Psoas muscle (tissue), 8 donors: ENCODE results near the gene LUC7L2. TPM values are rescaled to one million over a fixed set of nuclear protein-coding genes. Genes with fewer than 3 reads are reported as not detected.

ENCODE experiments used
- ATAC-seq, 4 donors: fragments of 200-7000 bp; cut with Tn5 transposase; one replicate each; pipeline ENCODE4 v1.9.1; 2020; ENCODE audit warnings: moderate library complexity in 3 of 4, mild to moderate bottlenecking in 2 of 4
- DNase-seq, 2 donors: peaks; one replicate each; pipeline ENCODE4 v3.0.0-alpha.2; 2020
- H3K27ac ChIP-seq: fragments of 200-600 bp; one replicate; pipeline ENCODE4 v1.8.0; 2022
- H3K27me3 ChIP-seq, 3 donors: fragments of 200-600 bp in 1 of 3; one replicate each; pipeline versions ENCODE4 v1.6.1 to v1.8.0; 2013 to 2022; ENCODE audit warnings: low read length in 2 of 3, mild to moderate bottlenecking in 2 of 3, moderate library complexity in 1 of 3; ENCODE audit not compliant: insufficient read depth in 3 of 3
- H3K36me3 ChIP-seq, 2 donors: fragments of 200-600 bp in 1 of 2; one replicate each; pipeline versions ENCODE4 v1.6.1 to v1.8.0; 2013 to 2022; ENCODE audit warnings: low read depth in 1 of 2, mild to moderate bottlenecking in 1 of 2, moderate library complexity in 1 of 2; ENCODE audit not compliant: insufficient read depth in 1 of 2
- H3K4me1 ChIP-seq: fragments of 200-600 bp; one replicate; pipeline ENCODE4 v1.8.0; 2022
- H3K4me3 ChIP-seq: fragments of 200-600 bp; one replicate; pipeline ENCODE4 v1.8.0; 2022; ENCODE audit warnings: mild to moderate bottlenecking
- H3K9me3 ChIP-seq: fragments of 200-600 bp; one replicate; pipeline ENCODE4 v1.8.0; 2022
- WGBS, 3 donors: extraction: QIAGEN DNeasy Blood & Tissue Kit; methylation state at CpG; one replicate each; pipeline versions ENCODE4 v1.1.6 to v1.1.7; 2013; 5-methylcytosine and 5-hydroxymethylcytosine counted together
- intact Hi-C, 2 donors: fragments of 100-400 bp; cut with DNase I; formaldehyde crosslinking; loops; one replicate each; pipeline versions ENCODE4 v1.11.0 to v1.14.2; 2022
- polyA plus RNA-seq, 3 donors: library from polyadenylated mRNA; stranded (reverse); fragments of 200-250 nt; gene quantifications; one replicate each; pipeline ENCODE4 v1.2.3, GENCODE V29; 2013
- total RNA-seq, 4 donors: library from RNA; stranded (reverse); fragmentation: NEBNext Ultra II Directional in 2 of 4; extraction: Animal tissue kit (Norgen Biotek cat#: 25700) in 2 of 4; gene quantifications; one replicate each; pipeline versions ENCODE4 v1.2.1 to v1.2.4, GENCODE V29; 2021 to 2023
- TF ChIP-seq, protein P1 (sequence below): fragments of 200-600 bp; IDR thresholded peaks from one replicate; pipeline ENCODE4 v1.8.0; 2022; ENCODE audit warnings: antibody characterized with exemption
- donor health status: healthy with polysubstance abuse.
- donor health status: DM: no; HTN: no; CAD: no; lungs with moderate emphysema.
- donor health status: Bipolar disorder and iron deficiency.
- donor health status: healthy.
- donor health status: DM: yes; HTN: yes; CAD: no.
- donor health status: DM: no; HTN: no; CAD: no.
- donor health status: DM: no; HTN: no; CAD: no.
- donor health status: DM: yes; HTN: yes; CAD: no.

The LUC7L2 gene
- total and polyA plus RNA-seq, 7 donors = 41.6 to 82.3 (median 47.8) TPM

DNA sequence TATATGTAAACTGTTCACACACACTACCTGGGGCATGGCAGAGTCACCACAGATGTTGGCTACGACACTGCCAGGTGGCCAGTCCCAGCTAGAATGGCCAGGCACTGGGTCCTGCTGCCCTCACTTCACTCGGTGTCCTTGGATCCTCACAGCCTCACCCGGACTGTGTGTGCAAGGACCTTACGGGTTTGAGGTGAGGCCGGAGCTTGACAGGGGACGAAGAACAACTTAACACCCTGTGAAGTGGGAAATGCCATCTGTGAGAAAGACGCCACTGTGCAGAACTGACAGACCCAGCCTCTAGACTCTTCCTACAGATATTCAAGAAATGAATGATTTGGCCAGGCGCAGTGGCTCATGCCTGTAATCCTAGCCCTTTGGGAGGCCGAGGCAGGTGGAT is 77.1 kb downstream of the LUC7L2 start:
- intact Hi-C loops = no loop called here
- H3K36me3 ChIP-seq = no peaks in the 10 kb centered on the region
- H3K27me3 ChIP-seq = no peaks in the 10 kb centered on the region
- H3K27ac ChIP-seq = no peak overlapping the region
- 95 to 97% (median 95%) methylated on average over 9 of the region's 9 CpGs for WGBS, 3 donors
- TF ChIP-seq, protein P1, sequence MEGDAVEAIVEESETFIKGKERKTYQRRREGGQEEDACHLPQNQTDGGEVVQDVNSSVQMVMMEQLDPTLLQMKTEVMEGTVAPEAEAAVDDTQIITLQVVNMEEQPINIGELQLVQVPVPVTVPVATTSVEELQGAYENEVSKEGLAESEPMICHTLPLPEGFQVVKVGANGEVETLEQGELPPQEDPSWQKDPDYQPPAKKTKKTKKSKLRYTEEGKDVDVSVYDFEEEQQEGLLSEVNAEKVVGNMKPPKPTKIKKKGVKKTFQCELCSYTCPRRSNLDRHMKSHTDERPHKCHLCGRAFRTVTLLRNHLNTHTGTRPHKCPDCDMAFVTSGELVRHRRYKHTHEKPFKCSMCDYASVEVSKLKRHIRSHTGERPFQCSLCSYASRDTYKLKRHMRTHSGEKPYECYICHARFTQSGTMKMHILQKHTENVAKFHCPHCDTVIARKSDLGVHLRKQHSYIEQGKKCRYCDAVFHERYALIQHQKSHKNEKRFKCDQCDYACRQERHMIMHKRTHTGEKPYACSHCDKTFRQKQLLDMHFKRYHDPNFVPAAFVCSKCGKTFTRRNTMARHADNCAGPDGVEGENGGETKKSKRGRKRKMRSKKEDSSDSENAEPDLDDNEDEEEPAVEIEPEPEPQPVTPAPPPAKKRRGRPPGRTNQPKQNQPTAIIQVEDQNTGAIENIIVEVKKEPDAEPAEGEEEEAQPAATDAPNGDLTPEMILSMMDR = no peak
- ATAC-seq (no peak), DNase-seq (no peak)
- H3K9me3 ChIP-seq = no peaks in the 10 kb centered on the region
- peaks cover 14% of the 10 kb centered on the region for H3K4me1 ChIP-seq
- H3K4me3 ChIP-seq = no peak overlapping the region

DNA sequence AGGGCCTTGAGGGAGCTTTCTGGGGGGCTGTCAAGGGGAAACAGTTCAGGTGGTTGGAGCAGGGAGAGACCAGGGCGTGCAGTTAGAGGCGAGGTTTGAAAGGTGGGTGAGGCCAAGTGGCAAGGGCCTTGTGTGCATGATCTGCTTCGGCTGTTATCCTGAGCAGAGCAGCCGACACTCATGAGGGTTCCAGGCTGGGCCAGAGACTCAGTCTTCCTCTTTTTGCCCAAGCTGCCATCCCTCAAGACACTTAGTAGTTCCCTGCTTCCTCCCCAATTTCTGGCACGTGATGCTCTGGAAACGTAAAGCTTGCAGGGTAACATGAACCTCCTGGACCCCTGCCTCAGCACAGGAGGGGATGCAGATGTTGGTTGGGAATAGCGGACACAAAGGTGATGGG is 79.7 kb downstream of the LUC7L2 start:
- Histone ChIP-seq H3K9me3 (no peaks in the 10 kb centered on the region), H3K27me3 (no peaks in the 10 kb centered on the region), H3K36me3 (no peaks in the 10 kb centered on the region), H3K4me1 (peaks cover 3% of the 10 kb centered on the region), H3K27ac (no peak overlapping the region), H3K4me3 (no peak overlapping the region)
- no peak for DNase-seq
- ATAC-seq = no peak
- intact Hi-C loops = no loop called here
- 73 to 80% (median 73%) methylated on average over 7 of the region's 7 CpGs for WGBS, 3 donors
- TF ChIP-seq, protein P1 = no peak

DNA sequence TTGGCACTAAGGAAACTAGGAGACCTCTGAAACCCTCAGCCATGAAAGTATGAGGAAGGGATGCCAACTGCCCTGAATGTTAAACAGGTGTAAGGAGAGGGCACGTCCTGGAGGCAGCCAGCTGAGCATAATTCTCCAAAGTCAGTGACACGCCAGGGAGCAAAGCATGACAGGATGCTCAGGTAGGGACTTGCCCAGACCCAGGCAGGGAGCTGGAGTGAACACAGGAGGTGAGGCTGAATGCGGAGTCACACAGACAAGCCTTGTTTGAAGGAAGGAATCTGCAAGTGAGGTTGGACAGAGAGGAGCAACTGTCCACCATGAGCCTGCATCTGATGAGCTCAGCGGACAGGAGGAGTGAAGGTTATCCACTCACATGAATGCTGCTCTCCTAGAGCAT is 82.3 kb downstream of the LUC7L2 start:
- H3K4me3 ChIP-seq = no peak overlapping the region
- no peaks in the 10 kb centered on the region for H3K27me3 ChIP-seq
- WGBS, 3 donors = 64 to 69% (median 66%) methylated on average over 4 of the region's 4 CpGs
- no peak overlapping the region for H3K27ac ChIP-seq
- ATAC-seq (no peak), DNase-seq (no peak)
- TF ChIP-seq, protein P1 = no peak
- H3K4me1 ChIP-seq = no peaks in the 10 kb centered on the region
- intact Hi-C loops = no loop called here
- no peaks in the 10 kb centered on the region for H3K36me3 ChIP-seq
- H3K9me3 ChIP-seq = no peaks in the 10 kb centered on the region

DNA sequence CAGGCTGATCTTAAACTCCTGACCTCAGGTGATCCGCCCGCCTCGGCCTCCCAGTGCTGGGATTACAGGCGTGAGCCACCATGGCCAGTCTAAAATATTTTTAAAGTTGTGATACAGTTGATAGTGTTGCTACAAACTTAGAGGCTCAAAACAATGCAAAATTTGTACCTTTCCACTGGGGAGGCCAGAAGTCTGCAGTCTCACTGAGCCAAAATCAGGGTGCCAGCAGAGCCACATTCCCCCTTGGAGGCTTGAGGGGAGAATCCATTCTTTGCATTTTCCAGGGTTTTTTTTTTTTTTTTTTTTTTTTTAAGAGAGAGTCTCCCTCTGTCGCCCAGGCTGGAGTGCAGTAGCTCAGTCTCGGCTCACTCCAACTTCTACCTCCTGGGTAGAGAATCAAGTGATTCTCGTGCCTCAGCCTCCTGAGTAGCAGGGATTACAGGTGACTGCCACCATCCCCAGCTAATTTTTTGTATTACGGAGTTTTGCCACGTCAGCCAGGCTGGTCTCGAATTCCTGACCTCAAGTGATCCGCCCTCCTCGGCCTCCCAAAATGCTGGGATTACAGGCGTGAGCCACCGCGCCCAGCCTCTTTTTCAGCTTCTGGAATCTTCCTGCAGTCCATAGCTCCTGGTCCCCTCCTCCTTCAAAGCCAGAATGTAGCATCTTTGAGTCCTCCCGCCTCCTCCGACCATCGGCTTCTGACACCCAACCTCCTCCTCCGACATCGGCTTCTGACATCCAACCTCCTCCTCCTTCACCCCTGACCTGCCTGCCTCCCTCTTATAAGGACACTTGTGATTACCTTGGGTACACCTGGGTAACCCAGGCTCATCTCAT is 86.6 kb downstream of the LUC7L2 start:
- H3K27ac ChIP-seq = no peak overlapping the region
- intact Hi-C loops = no loop called here
- H3K4me1 ChIP-seq = no peaks in the 10 kb centered on the region
- H3K9me3 ChIP-seq = no peaks in the 10 kb centered on the region
- DNase-seq (no peak), ATAC-seq (no peak)
- WGBS, 3 donors = 90 to 93% (median 92%) methylated on average over 20 of the region's 20 CpGs
- no peak overlapping the region for H3K4me3 ChIP-seq
- H3K27me3 ChIP-seq = no peaks in the 10 kb centered on the region
- TF ChIP-seq, protein P1 = no peak
- no peaks in the 10 kb centered on the region for H3K36me3 ChIP-seq

DNA sequence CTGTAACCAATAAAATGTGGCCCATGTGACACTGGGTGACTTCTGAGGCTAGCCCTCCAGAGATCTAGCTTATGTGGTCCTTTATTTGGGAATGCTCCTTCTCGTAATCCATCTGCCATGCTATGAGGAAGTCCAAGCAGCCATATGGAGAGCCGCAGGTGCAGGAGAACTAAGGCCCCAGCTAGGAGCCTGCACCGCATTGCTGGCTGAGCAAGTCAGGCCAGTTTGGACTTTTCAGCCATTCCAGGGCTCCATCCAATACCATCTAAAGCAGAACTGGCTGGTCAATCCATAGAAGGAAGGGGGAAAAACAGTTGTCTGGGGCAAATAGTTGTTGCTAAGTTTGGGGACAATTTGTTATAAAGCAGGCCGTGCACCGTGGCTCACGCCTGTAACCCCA is 91.2 kb downstream of the LUC7L2 start:
- Histone ChIP-seq H3K27ac (no peak overlapping the region), H3K9me3 (no peaks in the 10 kb centered on the region), H3K4me1 (no peaks in the 10 kb centered on the region), H3K27me3 (no peaks in the 10 kb centered on the region), H3K4me3 (no peak overlapping the region), H3K36me3 (no peaks in the 10 kb centered on the region)
- no peak for ATAC-seq
- WGBS, 3 donors = 90 to 93% (median 90%) methylated on average over 6 of the region's 6 CpGs
- no peak for DNase-seq
- intact Hi-C loops = no loop called here
- TF ChIP-seq, protein P1 = no peak
